Vagina (tissue), 2 donors: ENCODE data around the gene SPINT1. TPM values are rescaled to one million over a fixed set of nuclear protein-coding genes. Genes with fewer than 3 reads are reported as not detected.

Source experiments
- DNase-seq, 2 donors: peaks; one replicate each; pipeline ENCODE4 v3.0.0-alpha.2; 2017; ENCODE audit errors: extremely low spot score in 2 of 2
- H3K27ac ChIP-seq: fragments of 200-600 bp; sonication (generic); one replicate; pipeline ENCODE4 v1.5.1; 2019
- H3K27me3 ChIP-seq: fragments of 200-600 bp; sonication (generic); one replicate; pipeline ENCODE4 v1.5.1; 2019
- H3K36me3 ChIP-seq, 2 donors: fragments of 200-600 bp; sonication (generic); one replicate each; pipeline ENCODE4 v1.5.1; 2017 to 2019
- H3K4me1 ChIP-seq: fragments of 200-600 bp; sonication (generic); one replicate; pipeline ENCODE4 v1.5.1; 2019
- H3K4me3 ChIP-seq, 2 donors: fragments of 200-600 bp; sonication (generic); 1 replicate in 1 of 2; 2 replicates in 1 of 2; pipeline ENCODE4 v1.5.1; 2016 to 2019
- H3K9me3 ChIP-seq: fragments of 200-600 bp; sonication (generic); one replicate; pipeline ENCODE4 v1.5.1; 2019
- POLR2A ChIP-seq, 2 donors: fragments of 450-650 bp; IDR thresholded peaks; one replicate each; pipeline ENCODE4 v1.6.1; 2017; ENCODE audit warnings: antibody characterized with exemption in 2 of 2, mild to moderate bottlenecking in 2 of 2, moderate library complexity in 2 of 2
- POLR2AphosphoS5 ChIP-seq, 2 donors: sonication (generic); formaldehyde crosslinking; IDR thresholded peaks; one replicate each; pipeline ENCODE4 v1.9.0; 2017; ENCODE audit warnings: antibody characterized with exemption in 2 of 2, mild to moderate bottlenecking in 2 of 2, low read depth in 1 of 2; ENCODE audit not compliant: insufficient read depth in 1 of 2
- intact Hi-C: fragments of 100-400 bp; cut with DNase I; formaldehyde crosslinking; loops from one replicate; pipeline ENCODE4 v1.15.1; 2023
- total RNA-seq: library from RNA; depleted of rRNA; stranded (reverse); fragments of >200 nt; gene quantifications from one replicate; pipeline ENCODE4 v1.2.3, GENCODE V29; 2016
- TF ChIP-seq, protein P1 (sequence below), 3 experiments: fragments of 450-650 bp in 2 of 3; fragments of 200-600 bp in 1 of 3; sonication (generic) in 1 of 3; IDR thresholded peaks; one replicate each; pipeline ENCODE4 v1.5.1; 2017 to 2019; ENCODE audit warnings: antibody characterized with exemption in 3 of 3, mild to moderate bottlenecking in 2 of 3, moderate library complexity in 2 of 3

SPINT1 gene
- total RNA-seq, 1 donor from 2014 or later: 80.3 TPM

DNA sequence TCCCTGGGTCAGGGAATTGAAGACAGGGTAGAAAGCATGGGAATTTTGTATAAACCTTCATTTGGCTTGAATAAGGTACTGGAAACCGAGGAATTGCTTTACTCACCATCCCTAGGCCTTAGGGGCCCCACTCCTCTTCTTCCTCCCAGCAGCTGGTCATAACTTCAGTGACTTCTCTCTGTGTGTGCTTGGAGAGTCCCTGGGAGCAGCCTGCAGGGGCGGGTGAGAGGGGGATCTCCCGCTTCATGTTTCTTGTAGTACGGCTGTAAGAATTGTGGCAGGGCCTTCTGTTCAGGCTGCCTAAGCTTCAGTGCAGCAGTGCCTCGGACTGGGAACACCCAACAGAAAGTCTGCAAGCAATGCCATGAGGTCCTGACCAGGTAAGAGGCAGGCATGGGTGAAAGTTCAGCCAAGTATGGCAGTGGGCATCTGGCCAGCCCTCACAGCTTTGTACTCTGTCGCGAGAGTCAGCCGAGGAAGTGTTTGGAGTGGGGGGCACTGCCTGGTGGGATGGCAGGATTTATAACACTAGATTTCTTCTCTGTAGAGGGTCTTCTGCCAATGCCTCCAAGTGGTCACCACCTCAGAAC, 34.9 kb upstream of the SPINT1 start:
- Histone ChIP-seq H3K9me3 (no peaks in the 10 kb centered on the region), H3K4me1 (peaks cover 31% of the 10 kb centered on the region), H3K27ac (no peak overlapping the region), H3K4me3 (no peak overlapping the region), H3K27me3 (no peaks in the 10 kb centered on the region), H3K36me3 (peaks cover 0 to 18% of the 10 kb centered on the region in 2 donors)
- no peak for TF ChIP-seq POLR2AphosphoS5 (IDR thresholded peaks at IDR 0.05; ENCODE audit: insufficient read depth in 1 of 2, low read depth in 1 of 2)
- no peak for TF ChIP-seq POLR2A (IDR thresholded peaks at IDR 0.05)
- TF ChIP-seq, protein P1, sequence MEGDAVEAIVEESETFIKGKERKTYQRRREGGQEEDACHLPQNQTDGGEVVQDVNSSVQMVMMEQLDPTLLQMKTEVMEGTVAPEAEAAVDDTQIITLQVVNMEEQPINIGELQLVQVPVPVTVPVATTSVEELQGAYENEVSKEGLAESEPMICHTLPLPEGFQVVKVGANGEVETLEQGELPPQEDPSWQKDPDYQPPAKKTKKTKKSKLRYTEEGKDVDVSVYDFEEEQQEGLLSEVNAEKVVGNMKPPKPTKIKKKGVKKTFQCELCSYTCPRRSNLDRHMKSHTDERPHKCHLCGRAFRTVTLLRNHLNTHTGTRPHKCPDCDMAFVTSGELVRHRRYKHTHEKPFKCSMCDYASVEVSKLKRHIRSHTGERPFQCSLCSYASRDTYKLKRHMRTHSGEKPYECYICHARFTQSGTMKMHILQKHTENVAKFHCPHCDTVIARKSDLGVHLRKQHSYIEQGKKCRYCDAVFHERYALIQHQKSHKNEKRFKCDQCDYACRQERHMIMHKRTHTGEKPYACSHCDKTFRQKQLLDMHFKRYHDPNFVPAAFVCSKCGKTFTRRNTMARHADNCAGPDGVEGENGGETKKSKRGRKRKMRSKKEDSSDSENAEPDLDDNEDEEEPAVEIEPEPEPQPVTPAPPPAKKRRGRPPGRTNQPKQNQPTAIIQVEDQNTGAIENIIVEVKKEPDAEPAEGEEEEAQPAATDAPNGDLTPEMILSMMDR (IDR thresholded peaks at IDR 0.05): no peak
- DNase-seq: no peak
- intact Hi-C loops: loop anchor here (1.0 kb wide), 1 partner anchor 45 kb away; the partner anchor contains the start of gene GCHFR

DNA sequence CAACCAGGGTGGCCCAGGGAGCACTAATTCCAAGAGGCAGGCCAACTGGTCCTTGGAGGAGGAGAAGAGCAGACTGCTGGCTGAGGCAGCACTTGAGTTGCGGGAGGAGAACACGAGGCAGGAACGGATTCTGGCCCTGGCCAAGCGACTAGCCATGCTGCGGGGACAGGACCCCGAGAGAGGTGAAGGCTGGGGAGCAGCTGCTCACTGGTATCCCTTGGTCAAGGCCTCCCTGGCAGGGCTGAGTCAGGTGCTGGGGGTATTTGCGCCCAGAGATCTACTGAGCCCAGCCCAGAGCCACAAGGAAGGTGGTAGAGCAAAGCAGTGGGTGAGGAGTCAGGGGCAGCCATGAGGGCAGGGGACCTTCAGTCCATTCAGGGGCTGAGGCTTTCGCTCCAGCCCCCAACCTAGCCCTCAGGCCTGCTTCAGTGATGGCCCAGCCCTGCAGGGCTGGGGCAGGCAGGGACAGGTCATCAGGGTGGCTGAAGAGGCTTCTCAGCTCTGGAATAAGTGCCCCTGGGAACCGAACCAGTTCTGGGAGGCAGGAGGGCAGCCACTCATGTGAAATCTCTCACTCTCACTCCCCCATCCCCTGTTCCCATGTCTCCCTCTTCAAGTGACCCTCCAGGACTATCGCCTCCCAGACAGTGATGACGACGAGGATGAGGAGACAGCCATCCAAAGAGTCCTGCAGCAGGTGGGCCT, 31.0 kb upstream of the SPINT1 start:
- H3K4me1 ChIP-seq: peaks cover 13% of the 10 kb centered on the region
- no peak for DNase-seq
- TF ChIP-seq POLR2AphosphoS5 (IDR thresholded peaks at IDR 0.05; ENCODE audit: insufficient read depth in 1 of 2, low read depth in 1 of 2): no peak
- TF ChIP-seq POLR2A (IDR thresholded peaks at IDR 0.05): no peak
- TF ChIP-seq, protein P1 (IDR thresholded peaks at IDR 0.05): no peak
- no peaks in the 10 kb centered on the region for H3K27me3 ChIP-seq
- peaks cover 0 to 23% of the 10 kb centered on the region in 2 donors for H3K36me3 ChIP-seq
- H3K4me3 ChIP-seq: no peak overlapping the region
- intact Hi-C loops: no loop called here
- H3K9me3 ChIP-seq: no peaks in the 10 kb centered on the region
- H3K27ac ChIP-seq: no peak overlapping the region

DNA sequence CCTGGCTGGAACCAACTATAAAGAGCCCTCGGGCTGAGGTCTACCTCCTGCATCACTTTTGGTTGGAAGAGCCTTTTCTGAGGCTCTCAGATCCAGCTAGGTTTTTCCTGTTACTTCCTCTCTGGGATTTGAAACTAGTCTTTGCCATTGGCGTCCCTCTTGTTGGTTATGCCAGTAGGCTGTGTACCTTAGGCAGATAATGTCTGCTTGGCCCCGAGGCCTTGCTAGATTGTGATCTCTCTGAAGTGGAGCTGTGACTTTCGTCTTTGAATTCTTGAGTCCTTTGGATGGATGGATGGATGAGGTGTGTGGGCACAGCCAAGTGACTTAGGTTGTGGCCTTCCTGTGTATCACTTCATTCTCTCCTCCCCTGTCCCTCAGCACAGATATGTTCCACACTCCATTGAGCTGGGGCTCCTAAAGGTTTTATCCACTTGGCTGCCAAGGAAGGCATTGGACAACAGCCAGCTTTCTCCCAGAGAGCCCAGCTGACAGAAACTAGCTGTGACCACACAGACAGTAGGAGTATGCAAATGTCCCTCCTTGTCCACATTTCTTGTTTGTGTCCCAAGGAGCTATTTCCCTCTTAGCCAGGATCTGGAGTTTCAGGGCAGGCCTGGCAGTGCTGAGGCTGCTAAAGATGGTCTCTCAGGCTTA, 28.7 kb upstream of the SPINT1 start:
- Histone ChIP-seq H3K9me3 (no peaks in the 10 kb centered on the region), H3K27me3 (no peaks in the 10 kb centered on the region), H3K27ac (no peak overlapping the region), H3K4me3 (no peak overlapping the region), H3K36me3 (peaks cover 0 to 23% of the 10 kb centered on the region in 2 donors), H3K4me1 (no peaks in the 10 kb centered on the region)
- no peak for DNase-seq
- intact Hi-C loops: no loop called here
- TF ChIP-seq POLR2AphosphoS5 (IDR thresholded peaks at IDR 0.05; ENCODE audit: insufficient read depth in 1 of 2, low read depth in 1 of 2) (no peak), POLR2A (IDR thresholded peaks at IDR 0.05) (no peak)
- TF ChIP-seq, protein P1 (IDR thresholded peaks at IDR 0.05): no peak

- intact Hi-C loops: no loop called here
- no peaks in the 10 kb centered on the region for H3K4me1 ChIP-seq
- H3K27me3 ChIP-seq: no peaks in the 10 kb centered on the region
- H3K27ac ChIP-seq: no peak overlapping the region
- H3K9me3 ChIP-seq: no peaks in the 10 kb centered on the region
- TF ChIP-seq POLR2AphosphoS5 (IDR thresholded peaks at IDR 0.05; ENCODE audit: insufficient read depth in 1 of 2, low read depth in 1 of 2): no peak
- no peak for TF ChIP-seq POLR2A (IDR thresholded peaks at IDR 0.05)
- TF ChIP-seq, protein P1 (IDR thresholded peaks at IDR 0.05): no peak
- peaks cover 0 to 5% of the 10 kb centered on the region in 2 donors for H3K36me3 ChIP-seq
- no peak for DNase-seq
- no peak overlapping the region for H3K4me3 ChIP-seq
Observed at GRCh38 chr15:40819048-40819447, 24.8 kb upstream of the SPINT1 start.
